Measurements from ENCODE around the gene FZD10.

Gene FZD10

DNA sequence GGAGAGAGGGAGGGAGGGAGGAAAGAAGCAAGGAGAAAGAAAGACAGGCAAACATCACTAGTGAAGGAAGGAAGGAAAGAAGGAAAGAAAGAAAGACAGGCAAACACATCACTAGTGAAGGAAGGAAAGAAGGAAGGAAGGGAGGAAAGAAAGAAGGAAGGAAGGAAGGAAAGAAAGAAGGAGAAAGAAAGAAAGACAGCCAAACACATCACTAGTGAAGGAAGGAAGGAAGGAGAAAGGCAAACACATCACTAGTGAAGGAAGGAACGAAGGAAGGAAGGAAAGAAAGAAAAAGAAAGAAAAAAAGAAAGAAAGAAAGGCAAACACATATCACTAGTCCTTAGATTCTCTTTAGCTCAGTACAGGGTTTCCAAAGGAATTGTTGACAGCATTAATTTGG, 5.3 kb downstream of the FZD10 start:
- Histone ChIP-seq H3K27me3 (ENCODE audit: control insufficient read depth in 1 of 2, insufficient read depth in 2 of 2, low read length in 2 of 2) (peaks cover 0 to 29% of the 10 kb centered on the region in 2 donors), H3K9ac (ENCODE audit: low read length) (no peak overlapping the region), H3K4me3 (ENCODE audit: low read depth in 1 of 2, low read length in 2 of 2) (no peak overlapping the region), H3K4me1 (ENCODE audit: insufficient read depth, low read length) (no peaks in the 10 kb centered on the region), H3K9me3 (ENCODE audit: low read length) (no peaks in the 10 kb centered on the region), H3K36me3 (ENCODE audit: insufficient read depth, low read length) (no peaks in the 10 kb centered on the region), H3K27ac (ENCODE audit: low read depth, low read length) (no peak overlapping the region)

DNA sequence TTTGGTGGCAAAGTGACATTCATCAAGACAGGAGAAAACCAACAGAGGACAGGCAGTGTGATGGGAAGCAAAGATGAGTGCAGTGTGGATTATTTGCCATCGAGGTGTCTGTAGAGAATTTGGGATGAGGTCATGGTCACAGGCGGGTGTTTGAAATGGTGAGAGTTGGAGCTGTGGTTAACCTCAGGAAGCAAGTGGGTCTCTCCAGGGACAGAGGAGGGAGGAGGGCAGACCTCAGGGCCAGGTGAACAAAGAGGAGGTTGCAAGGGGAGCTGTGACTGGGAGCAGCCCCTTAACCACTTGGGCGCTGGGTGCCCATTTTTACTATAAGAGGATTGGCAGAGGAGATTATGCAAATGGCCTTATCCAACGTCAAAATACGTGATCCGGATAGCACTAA, 7.0 kb downstream of the FZD10 start:
- H3K27ac ChIP-seq (ENCODE audit: low read depth, low read length): no peak overlapping the region
- H3K27me3 ChIP-seq (ENCODE audit: control insufficient read depth in 1 of 2, insufficient read depth in 2 of 2, low read length in 2 of 2): peaks cover 0 to 16% of the 10 kb centered on the region in 2 donors
- no peaks in the 10 kb centered on the region for H3K4me1 ChIP-seq (ENCODE audit: insufficient read depth, low read length)
- no peaks in the 10 kb centered on the region for H3K36me3 ChIP-seq (ENCODE audit: insufficient read depth, low read length)
- no peak overlapping the region for H3K4me3 ChIP-seq (ENCODE audit: low read depth in 1 of 2, low read length in 2 of 2)
- H3K9me3 ChIP-seq (ENCODE audit: low read length): no peaks in the 10 kb centered on the region
- no peak overlapping the region for H3K9ac ChIP-seq (ENCODE audit: low read length)

GRCh38 chr12:130169924-130170323, 7.7 kb downstream of the FZD10 start:
- H3K27ac ChIP-seq (ENCODE audit: low read depth, low read length): no peak overlapping the region
- no peaks in the 10 kb centered on the region for H3K9me3 ChIP-seq (ENCODE audit: low read length)
- no peaks in the 10 kb centered on the region for H3K36me3 ChIP-seq (ENCODE audit: insufficient read depth, low read length)
- H3K27me3 ChIP-seq (ENCODE audit: control insufficient read depth in 1 of 2, insufficient read depth in 2 of 2, low read length in 2 of 2): peaks cover 0 to 11% of the 10 kb centered on the region in 2 donors
- no peak overlapping the region for H3K9ac ChIP-seq (ENCODE audit: low read length)
- no peaks in the 10 kb centered on the region for H3K4me1 ChIP-seq (ENCODE audit: insufficient read depth, low read length)
- H3K4me3 ChIP-seq (ENCODE audit: low read depth in 1 of 2, low read length in 2 of 2): no peak overlapping the region

DNA sequence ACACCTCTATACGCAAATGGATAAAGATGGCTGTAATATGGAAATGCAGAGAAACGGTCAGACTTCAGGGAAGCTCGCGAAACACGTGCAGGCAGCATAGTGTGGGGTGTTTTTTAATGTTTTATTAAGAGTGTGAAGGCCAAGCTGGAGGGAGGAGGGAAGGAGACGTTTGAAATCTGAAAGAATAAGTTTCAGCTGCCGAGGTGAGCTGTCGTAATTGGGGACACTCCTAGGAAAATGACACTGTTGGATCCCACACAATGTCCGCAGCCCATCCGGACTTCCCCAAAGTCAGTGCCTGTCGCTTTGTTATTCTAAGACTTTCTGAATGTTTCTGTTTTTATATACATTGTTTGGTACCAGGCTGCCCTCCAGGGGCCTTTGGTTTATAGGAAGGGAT, 8.3 kb downstream of the FZD10 start:
- H3K9me3 ChIP-seq (ENCODE audit: low read length): no peaks in the 10 kb centered on the region
- H3K27me3 ChIP-seq (ENCODE audit: control insufficient read depth in 1 of 2, insufficient read depth in 2 of 2, low read length in 2 of 2): peaks cover 0 to 11% of the 10 kb centered on the region in 2 donors

DNA sequence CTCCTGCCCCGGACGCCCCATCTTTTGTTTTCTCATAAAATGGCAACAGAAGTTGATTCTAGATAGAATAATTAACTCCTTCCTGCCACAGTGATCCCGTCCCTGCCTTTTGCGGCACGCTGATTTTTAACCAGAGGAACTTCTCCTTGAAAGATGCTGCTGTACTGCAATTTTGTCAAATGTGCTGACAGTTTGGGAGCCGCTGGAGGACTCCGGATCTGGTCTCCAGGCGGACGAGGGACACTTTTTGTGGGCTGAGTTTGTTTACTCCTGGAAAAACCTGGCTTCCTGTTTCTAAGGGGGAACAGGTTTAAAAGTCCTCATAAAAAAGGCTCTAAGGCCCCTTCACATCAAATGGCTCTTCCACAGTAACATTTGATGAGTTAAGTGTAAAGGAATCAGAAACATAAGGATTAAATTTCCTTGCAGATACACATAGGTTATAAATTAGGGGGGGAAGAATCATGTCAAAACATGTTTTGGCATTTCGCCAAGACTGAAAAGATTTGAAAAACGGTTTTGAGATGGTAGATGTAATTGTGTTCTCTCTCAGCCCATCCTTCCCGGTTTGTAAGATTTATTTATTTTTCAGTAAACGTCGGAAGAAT, 15.5 kb downstream of the FZD10 start:
- H3K9me3 ChIP-seq (ENCODE audit: low read length): peaks cover 18% of the 10 kb centered on the region
- no peaks in the 10 kb centered on the region for H3K4me1 ChIP-seq (ENCODE audit: insufficient read depth, low read length)
- no peak overlapping the region for H3K9ac ChIP-seq (ENCODE audit: low read length)
- H3K27me3 ChIP-seq (ENCODE audit: control insufficient read depth in 1 of 2, insufficient read depth in 2 of 2, low read length in 2 of 2): peaks cover 0 to 7% of the 10 kb centered on the region in 2 donors
- no peak overlapping the region for H3K4me3 ChIP-seq (ENCODE audit: low read depth in 1 of 2, low read length in 2 of 2)
- no peak overlapping the region for H3K27ac ChIP-seq (ENCODE audit: low read depth, low read length)
- no peaks in the 10 kb centered on the region for H3K36me3 ChIP-seq (ENCODE audit: insufficient read depth, low read length)

More for the DNA sequence above, 8.3 kb downstream of the FZD10 start:
- Histone ChIP-seq H3K36me3 (ENCODE audit: insufficient read depth, low read length) (no peaks in the 10 kb centered on the region), H3K4me3 (ENCODE audit: low read depth in 1 of 2, low read length in 2 of 2) (no peak overlapping the region), H3K4me1 (ENCODE audit: insufficient read depth, low read length) (no peaks in the 10 kb centered on the region), H3K27ac (ENCODE audit: low read depth, low read length) (no peak overlapping the region), H3K9ac (ENCODE audit: low read length) (no peak overlapping the region)

GRCh38 chr12:130178282-130178681, 16.0 kb downstream of the FZD10 start:
- Histone ChIP-seq H3K27me3 (ENCODE audit: control insufficient read depth in 1 of 2, insufficient read depth in 2 of 2, low read length in 2 of 2) (peaks cover 0 to 7% of the 10 kb centered on the region in 2 donors), H3K27ac (ENCODE audit: low read depth, low read length) (no peak overlapping the region), H3K9ac (ENCODE audit: low read length) (no peak overlapping the region), H3K4me3 (ENCODE audit: low read depth in 1 of 2, low read length in 2 of 2) (no peak overlapping the region), H3K36me3 (ENCODE audit: insufficient read depth, low read length) (no peaks in the 10 kb centered on the region), H3K4me1 (ENCODE audit: insufficient read depth, low read length) (no peaks in the 10 kb centered on the region), H3K9me3 (ENCODE audit: low read length) (peaks cover 18% of the 10 kb centered on the region)

- Histone ChIP-seq H3K4me1 (ENCODE audit: insufficient read depth, low read length) (no peaks in the 10 kb centered on the region), H3K27ac (ENCODE audit: low read depth, low read length) (no peak overlapping the region), H3K9ac (ENCODE audit: low read length) (no peak overlapping the region), H3K4me3 (ENCODE audit: low read depth in 1 of 2, low read length in 2 of 2) (no peak overlapping the region), H3K9me3 (ENCODE audit: low read length) (peaks cover 18% of the 10 kb centered on the region), H3K27me3 (ENCODE audit: control insufficient read depth in 1 of 2, insufficient read depth in 2 of 2, low read length in 2 of 2) (peaks cover 0 to 7% of the 10 kb centered on the region in 2 donors), H3K36me3 (ENCODE audit: insufficient read depth, low read length) (no peaks in the 10 kb centered on the region)
Observed at GRCh38 chr12:130179191-130179590, 16.9 kb downstream of the FZD10 start.

DNA sequence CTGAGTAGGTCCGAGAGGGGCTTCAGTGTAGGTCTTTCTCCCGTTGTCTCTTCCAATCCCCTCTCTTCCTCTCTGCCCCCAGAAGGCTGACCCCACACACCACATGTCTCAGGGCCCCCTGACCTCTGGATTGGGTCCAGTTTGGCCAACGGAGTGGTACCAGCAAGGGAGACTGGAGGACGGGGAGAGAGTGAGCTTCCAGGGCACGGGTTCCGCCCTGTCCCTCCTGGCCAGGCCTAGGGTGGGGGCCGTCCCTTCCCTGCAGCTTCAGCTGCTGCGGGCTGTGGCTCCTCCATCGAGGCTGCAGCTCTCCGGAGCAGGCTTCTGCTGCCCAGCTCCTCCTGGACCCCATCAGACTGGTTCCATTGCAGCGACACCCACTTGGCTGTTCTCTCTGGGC, 17.4 kb downstream of the FZD10 start:
- Histone ChIP-seq H3K27ac (ENCODE audit: low read depth, low read length) (no peak overlapping the region), H3K36me3 (ENCODE audit: insufficient read depth, low read length) (no peaks in the 10 kb centered on the region), H3K9me3 (ENCODE audit: low read length) (peaks cover 18% of the 10 kb centered on the region), H3K27me3 (ENCODE audit: control insufficient read depth in 1 of 2, insufficient read depth in 2 of 2, low read length in 2 of 2) (peaks cover 0 to 7% of the 10 kb centered on the region in 2 donors), H3K4me1 (ENCODE audit: insufficient read depth, low read length) (no peaks in the 10 kb centered on the region), H3K9ac (ENCODE audit: low read length) (no peak overlapping the region), H3K4me3 (ENCODE audit: low read depth in 1 of 2, low read length in 2 of 2) (no peak overlapping the region)

DNA sequence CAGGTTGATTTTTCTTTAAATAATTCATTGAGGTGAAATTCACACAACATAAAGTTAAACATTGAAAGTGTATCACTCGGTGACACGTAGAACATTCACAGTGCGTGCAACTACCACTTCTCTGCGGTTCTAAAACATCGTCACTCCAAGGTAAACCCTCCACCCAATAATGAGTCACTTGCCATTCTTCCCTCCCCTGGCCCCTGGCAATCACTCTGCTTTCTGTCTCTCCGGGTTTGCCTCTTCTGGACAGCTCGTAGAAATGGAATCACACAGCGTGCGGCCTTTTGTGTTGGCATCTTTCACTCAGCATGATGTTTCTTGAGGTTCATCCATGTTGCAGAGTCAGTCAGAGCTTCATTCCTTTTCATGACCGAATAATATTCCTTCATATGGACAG, 18.9 kb downstream of the FZD10 start:
- no peak overlapping the region for H3K4me3 ChIP-seq (ENCODE audit: low read depth in 1 of 2, low read length in 2 of 2)
- H3K36me3 ChIP-seq (ENCODE audit: insufficient read depth, low read length): no peaks in the 10 kb centered on the region
- H3K27ac ChIP-seq (ENCODE audit: low read depth, low read length): no peak overlapping the region
- H3K4me1 ChIP-seq (ENCODE audit: insufficient read depth, low read length): no peaks in the 10 kb centered on the region
- peaks cover 14% of the 10 kb centered on the region for H3K9me3 ChIP-seq (ENCODE audit: low read length)
- H3K9ac ChIP-seq (ENCODE audit: low read length): no peak overlapping the region
- H3K27me3 ChIP-seq (ENCODE audit: control insufficient read depth in 1 of 2, insufficient read depth in 2 of 2, low read length in 2 of 2): peaks cover 0 to 7% of the 10 kb centered on the region in 2 donors

- H3K9me3 ChIP-seq (ENCODE audit: low read length): peaks cover 12% of the 10 kb centered on the region
- H3K4me1 ChIP-seq (ENCODE audit: insufficient read depth, low read length): no peaks in the 10 kb centered on the region
- H3K9ac ChIP-seq (ENCODE audit: low read length): no peak overlapping the region
- no peak overlapping the region for H3K27ac ChIP-seq (ENCODE audit: low read depth, low read length)
- H3K36me3 ChIP-seq (ENCODE audit: insufficient read depth, low read length): no peaks in the 10 kb centered on the region
- no peaks in the 10 kb centered on the region for H3K27me3 ChIP-seq (ENCODE audit: control insufficient read depth in 1 of 2, insufficient read depth in 2 of 2, low read length in 2 of 2)
- H3K4me3 ChIP-seq (ENCODE audit: low read depth in 1 of 2, low read length in 2 of 2): no peak overlapping the region
Observed at GRCh38 chr12:130183585-130184370, 21.5 kb downstream of the FZD10 start.

DNA sequence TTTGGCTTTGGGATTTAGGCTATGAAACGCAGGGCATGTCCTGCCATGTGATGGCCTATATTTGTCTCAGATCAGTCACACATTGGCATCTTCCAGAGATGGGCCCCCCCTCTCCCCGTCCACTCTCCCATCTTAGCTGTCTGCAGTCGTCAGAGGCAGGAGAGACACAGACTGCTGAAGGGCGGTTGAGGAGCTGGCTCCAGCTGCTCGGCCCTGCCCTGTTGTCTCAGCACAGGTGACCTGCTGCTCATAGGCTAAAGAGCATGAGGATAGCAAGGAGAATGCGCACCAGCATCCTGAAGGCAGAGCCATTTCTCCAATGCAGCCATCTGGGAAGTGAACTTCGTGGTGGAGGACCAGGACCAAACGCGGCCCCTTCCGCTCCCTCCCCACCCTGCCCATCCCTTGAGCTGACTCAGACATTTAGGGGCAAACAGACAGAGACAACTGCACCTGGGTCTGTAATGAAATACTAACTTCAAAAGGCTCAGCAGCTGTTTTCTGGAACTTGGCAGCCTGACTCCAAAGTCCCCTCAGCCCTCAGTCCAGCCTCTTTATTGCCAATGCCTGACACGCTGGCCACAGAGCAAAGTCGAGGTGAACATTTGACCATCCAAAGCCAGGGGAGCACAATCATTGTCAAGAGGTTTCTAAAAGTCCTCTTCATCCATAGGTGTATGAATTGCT, 22.3 kb downstream of the FZD10 start:
- Histone ChIP-seq H3K4me1 (ENCODE audit: insufficient read depth, low read length) (no peaks in the 10 kb centered on the region), H3K36me3 (ENCODE audit: insufficient read depth, low read length) (no peaks in the 10 kb centered on the region), H3K9me3 (ENCODE audit: low read length) (peaks cover 12% of the 10 kb centered on the region), H3K27ac (ENCODE audit: low read depth, low read length) (no peak overlapping the region), H3K4me3 (ENCODE audit: low read depth in 1 of 2, low read length in 2 of 2) (no peak overlapping the region), H3K27me3 (ENCODE audit: control insufficient read depth in 1 of 2, insufficient read depth in 2 of 2, low read length in 2 of 2) (no peaks in the 10 kb centered on the region), H3K9ac (ENCODE audit: low read length) (no peak overlapping the region)
